GM12875 (cell line): Measurements from ENCODE around the gene PLS3.
"Not testable (repeated sequence)": the region's sequence is repeated elsewhere in the genome, so short reads cannot be mapped to it uniquely, and the experiment has no call there.

Experiments used
- H3K4me3 ChIP-seq: one replicate; pipeline ENCODE4 v1.5.1; 2011; ENCODE audit warnings: low read depth, low read length, control low read depth
- CTCF ChIP-seq: IDR thresholded peaks from 2 replicates; pipeline ENCODE4 v1.5.1; 2011; ENCODE audit warnings: low read depth, mild to moderate bottlenecking, control low read depth, inconsistent platforms, low read length, moderate library complexity, borderline replicate concordance; ENCODE audit not compliant: insufficient read depth

The PLS3 gene

GRCh38 chrX:115533485-115533884 lies 27.5 kb upstream of the PLS3 start:
- no peak for TF ChIP-seq CTCF
- no peak overlapping the region for H3K4me3 ChIP-seq

- H3K4me3 ChIP-seq, result no peak overlapping the region
- no peak for TF ChIP-seq CTCF
These were observed 26.6 kb upstream of the PLS3 start for GRCh38 chrX:115534383-115534782.

- TF ChIP-seq CTCF, result no peak
- no peak overlapping the region for H3K4me3 ChIP-seq
These were observed 25.6 kb upstream of the PLS3 start for GRCh38 chrX:115535421-115535820.

GRCh38 chrX:115535844-115536243 lies 25.1 kb upstream of the PLS3 start:
- no peak overlapping the region for H3K4me3 ChIP-seq
- TF ChIP-seq CTCF, result no peak

- no peak overlapping the region for H3K4me3 ChIP-seq
- TF ChIP-seq CTCF, result no peak
These were observed 21.1 kb upstream of the PLS3 start for GRCh38 chrX:115539841-115540240.

- not testable (repeated sequence) for H3K4me3 ChIP-seq
These were observed 19.9 kb upstream of the PLS3 start for GRCh38 chrX:115541045-115541444.

- TF ChIP-seq CTCF, result no peak
- H3K4me3 ChIP-seq, result no peak overlapping the region
These were observed 13.5 kb upstream of the PLS3 start for GRCh38 chrX:115547448-115547847.

GRCh38 chrX:115549008-115549407 lies 12.0 kb upstream of the PLS3 start:
- TF ChIP-seq CTCF, result no peak
- no peak overlapping the region for H3K4me3 ChIP-seq
